Measurements from ENCODE around the gene MYLK4.

Gene MYLK4

GRCh38 chr6:2634139-2634964 is 116.4 kb downstream of the MYLK4 start:
- TF ChIP-seq CTCF (IDR thresholded peaks at IDR 0.05), result peak; percentile 98
- Histone ChIP-seq H3K9me3 (no peaks in the 10 kb centered on the region), H3K36me3 (no peaks in the 10 kb centered on the region), H3K27me3 (no peaks in the 10 kb centered on the region), H3K27ac (peak overlapping the region; percentile 93 to 94), H3K4me1 (peaks cover 0 to 52% (median 42%) of the 10 kb centered on the region in 4 donors), H3K4me3 (peak overlapping the region; percentile 53 to 70)
- peak; percentile 81 to 94 for DNase-seq
- intact Hi-C loops (cut with DNase I; ENCODE audit: low total_unique reads), result loop anchor here (5.0 to 10.0 kb wide), 3 partner anchors 282 to 1027 kb away; partner anchors contain the start of gene FOXC1

GRCh38 chr6:2633736-2634135 is 117.0 kb downstream of the MYLK4 start:
- no peaks in the 10 kb centered on the region for H3K27me3 ChIP-seq
- intact Hi-C loops (cut with DNase I; ENCODE audit: low total_unique reads), result loop anchor here (5.0 to 10.0 kb wide), 3 partner anchors 281 to 1026 kb away; partner anchors contain the start of gene FOXC1
- peak overlapping the region; percentile 53 to 70 for H3K4me3 ChIP-seq
- H3K9me3 ChIP-seq, result no peaks in the 10 kb centered on the region
- H3K36me3 ChIP-seq, result no peaks in the 10 kb centered on the region
- no peak for TF ChIP-seq CTCF (IDR thresholded peaks at IDR 0.05)
- peaks cover 0 to 52% (median 42%) of the 10 kb centered on the region in 4 donors for H3K4me1 ChIP-seq
- H3K27ac ChIP-seq, result peak overlapping the region; percentile 93 to 94
- no peak for DNase-seq

- peak overlapping the region; percentile 93 to 94 for H3K27ac ChIP-seq
- intact Hi-C loops (cut with DNase I; ENCODE audit: low total_unique reads), result loop anchor here (5.0 to 10.0 kb wide), 3 partner anchors 281 to 1026 kb away; partner anchors contain the start of gene FOXC1
- no peak for DNase-seq
- TF ChIP-seq CTCF (IDR thresholded peaks at IDR 0.05), result no peak
- H3K4me1 ChIP-seq, result peaks cover 0 to 52% (median 42%) of the 10 kb centered on the region in 4 donors
- peak overlapping the region in 1 of 2 donors; percentile 70 for H3K4me3 ChIP-seq
- no peaks in the 10 kb centered on the region for H3K36me3 ChIP-seq
- no peaks in the 10 kb centered on the region for H3K27me3 ChIP-seq
- no peaks in the 10 kb centered on the region for H3K9me3 ChIP-seq
These were observed 117.6 kb downstream of the MYLK4 start for GRCh38 chr6:2632976-2633584.

GRCh38 chr6:2632368-2632767 is 118.4 kb downstream of the MYLK4 start:
- peak; percentile 51 to 87 for DNase-seq
- H3K9me3 ChIP-seq, result no peaks in the 10 kb centered on the region
- H3K4me1 ChIP-seq, result peaks cover 0 to 52% (median 42%) of the 10 kb centered on the region in 4 donors
- TF ChIP-seq CTCF (IDR thresholded peaks at IDR 0.05), result no peak
- H3K27me3 ChIP-seq, result no peaks in the 10 kb centered on the region
- no peaks in the 10 kb centered on the region for H3K36me3 ChIP-seq
- H3K4me3 ChIP-seq, result no peak overlapping the region
- peak overlapping the region; percentile 93 to 94 for H3K27ac ChIP-seq
- intact Hi-C loops (cut with DNase I; ENCODE audit: low total_unique reads), result loop anchor here (5.0 to 10.0 kb wide), 3 partner anchors 280 to 1025 kb away; partner anchors contain the start of gene FOXC1

GRCh38 chr6:2630891-2631571 is 119.7 kb downstream of the MYLK4 start:
- Histone ChIP-seq H3K27ac (peak overlapping the region; percentile 93 to 94), H3K27me3 (no peaks in the 10 kb centered on the region), H3K4me1 (peaks cover 0 to 64% (median 50%) of the 10 kb centered on the region in 4 donors), H3K36me3 (no peaks in the 10 kb centered on the region), H3K9me3 (no peaks in the 10 kb centered on the region), H3K4me3 (no peak overlapping the region)
- intact Hi-C loops (cut with DNase I; ENCODE audit: low total_unique reads), result loop anchor here (5.0 to 10.0 kb wide), 3 partner anchors 279 to 1024 kb away; partner anchors contain the start of gene FOXC1
- TF ChIP-seq CTCF (IDR thresholded peaks at IDR 0.05), result no peak
- DNase-seq, result no peak
